H1 (cell line): ENCODE data around the gene RAPGEF5. TPM values are rescaled to one million over a fixed set of nuclear protein-coding genes. Genes with fewer than 3 reads are reported as not detected.

ENCODE experiments used
- CTCF ChIA-PET: fragments of 300-600 bp; sonication (Branson Sonifier 250); formaldehyde crosslinking; loops from one replicate; lab custom pipeline; 2021; ENCODE audit not compliant: partially characterized antibody; lab: Charles Lee
- POLR2A ChIA-PET: fragments of 300-600 bp; sonication (Branson Sonifier 250); formaldehyde crosslinking; loops from one replicate; lab custom pipeline; 2021; ENCODE audit warnings: inconsistent platforms; ENCODE audit not compliant: partially characterized antibody; lab: Charles Lee
- DNase-seq, 2 experiments: peaks; one replicate each; pipeline versions ENCODE4 v3.0.0 to v3.0.0-alpha.2; 2010 to 2022; ENCODE audit warnings: low spot score in 2 of 2, low read depth in 1 of 2, mixed read lengths in 1 of 2
- FAIRE-seq: peaks from 2 replicates; lab custom pipeline; 2011; peaks lifted over from hg19 to GRCh38; lab: Jason Lieb, UNC
- H2AFZ ChIP-seq: 2 replicates; pipeline ENCODE4 v1.8.1; 2012; ENCODE audit warnings: low read length, inconsistent platforms
- H2AK5ac ChIP-seq: 2 replicates; pipeline ENCODE4 v1.6.1; 2013; ENCODE audit warnings: low read depth, low read length
- H2BK120ac ChIP-seq: replicated peaks from 2 replicates; pipeline ENCODE3; 2013; ENCODE audit warnings: low read depth, low read length, inconsistent platforms
- H2BK12ac ChIP-seq: 2 replicates; pipeline ENCODE4 v1.6.1; 2013; ENCODE audit warnings: low read depth, low read length
- H2BK15ac ChIP-seq: 2 replicates; pipeline ENCODE4 v1.6.1; 2013; ENCODE audit warnings: low read length
- H2BK20ac ChIP-seq: 2 replicates; pipeline ENCODE4 v1.6.1; 2013; ENCODE audit warnings: low read length
- H2BK5ac ChIP-seq: 2 replicates; pipeline ENCODE4 v1.6.1; 2013; ENCODE audit warnings: low read depth, low read length
- H3K14ac ChIP-seq: 2 replicates; pipeline ENCODE4 v1.6.1; 2013; ENCODE audit warnings: inconsistent platforms; ENCODE audit not compliant: insufficient read length
- H3K18ac ChIP-seq: 2 replicates; pipeline ENCODE4 v1.6.1; 2013; ENCODE audit warnings: low read length; ENCODE audit errors: extremely low read depth
- H3K23ac ChIP-seq: 2 replicates; pipeline ENCODE4 v1.6.1; 2013; ENCODE audit warnings: inconsistent platforms; ENCODE audit not compliant: insufficient read length
- H3K23me2 ChIP-seq: 2 replicates; pipeline ENCODE4 v1.6.1; 2013; ENCODE audit warnings: low read depth, low read length
- H3K27ac ChIP-seq: 2 replicates; pipeline ENCODE4 v1.6.1; 2011; ENCODE audit warnings: low read depth, low read length, inconsistent platforms
- H3K27me3 ChIP-seq, 4 experiments: replicated peaks in 1 of 4; 1 replicate in 1 of 4; 2 replicates in 3 of 4; pipeline versions ENCODE4 v1.6.1 to v1.8.1; 2011 to 2013; ENCODE audit warnings: low read length in 3 of 4, mild to moderate bottlenecking in 3 of 4, inconsistent platforms in 2 of 4, mixed read lengths in 2 of 4, moderate library complexity in 1 of 4; ENCODE audit not compliant: control insufficient read depth in 3 of 4, insufficient read depth in 3 of 4; ENCODE audit errors: extremely low read depth in 1 of 4
- H3K36me3 ChIP-seq, 4 experiments: 2 replicates each; pipeline versions ENCODE4 v1.6.1 to v1.8.1; 2011 to 2013; ENCODE audit warnings: mild to moderate bottlenecking in 4 of 4, low read length in 3 of 4, moderate library complexity in 2 of 4, control low read depth in 1 of 4, inconsistent platforms in 1 of 4; ENCODE audit not compliant: insufficient read depth in 4 of 4, control insufficient read depth in 2 of 4
- H3K4ac ChIP-seq: replicated peaks from 2 replicates; pipeline ENCODE3; 2013; ENCODE audit warnings: low read length, low read depth, mixed read lengths, inconsistent platforms; ENCODE audit not compliant: insufficient read length
- H3K4me1 ChIP-seq, 4 experiments: replicated peaks in 1 of 4; 1 replicate in 1 of 4; 2 replicates in 3 of 4; pipeline versions ENCODE4 v1.6.1 to v1.8.1; 2011 to 2013; ENCODE audit warnings: low read length in 3 of 4, inconsistent platforms in 2 of 4, mixed read lengths in 1 of 4; ENCODE audit not compliant: insufficient read depth in 4 of 4, control insufficient read depth in 3 of 4
- H3K4me2 ChIP-seq, 2 experiments: 2 replicates each; pipeline versions ENCODE4 v1.6.1 to v1.8.1; 2011 to 2013; ENCODE audit warnings: low read depth in 2 of 2, low read length in 2 of 2, control low read depth in 1 of 2, inconsistent platforms in 1 of 2, mild to moderate bottlenecking in 1 of 2; ENCODE audit not compliant: insufficient read depth in 1 of 2
- H3K4me3 ChIP-seq, 4 experiments: fragments of 200-600, 300-600 bp in 1 of 4; sonication (generic), shearing (Covaris generic), sonication (Bioruptor Twin) in 1 of 4; 2 replicates each; pipeline versions ENCODE4 v1.5.1 to v1.8.1; 2011 to 2016; ENCODE audit warnings: low read length in 4 of 4, low read depth in 3 of 4, control low read depth in 2 of 4, inconsistent platforms in 2 of 4, mild to moderate bottlenecking in 2 of 4, mixed read lengths in 1 of 4, moderate library complexity in 1 of 4; ENCODE audit not compliant: insufficient read depth in 2 of 4; ENCODE audit errors: extremely low read depth in 1 of 4
- H3K56ac ChIP-seq: replicated peaks from 2 replicates; pipeline ENCODE3; 2013; ENCODE audit warnings: low read depth, mild to moderate bottlenecking, mixed read lengths, low read length, inconsistent platforms; ENCODE audit not compliant: insufficient read length
- H3K79me1 ChIP-seq: 2 replicates; pipeline ENCODE4 v1.6.1; 2013; ENCODE audit warnings: low read depth, low read length, control low read depth
- H3K79me2 ChIP-seq, 2 experiments: 2 replicates each; pipeline versions ENCODE4 v1.6.1 to v1.8.1; 2012 to 2013; ENCODE audit warnings: low read length in 2 of 2, mild to moderate bottlenecking in 2 of 2, inconsistent platforms in 1 of 2; ENCODE audit not compliant: insufficient read depth in 2 of 2, control insufficient read depth in 1 of 2
- H3K9ac ChIP-seq, 4 experiments: replicated peaks in 1 of 4; 1 replicate in 1 of 4; 2 replicates in 3 of 4; pipeline versions ENCODE4 v1.6.1 to v1.8.1; 2011 to 2013; ENCODE audit warnings: low read depth in 3 of 4, low read length in 3 of 4, control low read depth in 2 of 4, mild to moderate bottlenecking in 2 of 4, moderate library complexity in 2 of 4, inconsistent platforms in 1 of 4; ENCODE audit errors: extremely low read depth in 1 of 4
- H3K9me3 ChIP-seq, 2 experiments: 2 replicates each; pipeline versions ENCODE4 v1.6.1 to v1.8.1; 2012 to 2013; ENCODE audit warnings: mild to moderate bottlenecking in 2 of 2, moderate library complexity in 2 of 2, control low read depth in 1 of 2, inconsistent platforms in 1 of 2, low read depth in 1 of 2, low read length in 1 of 2, mixed read lengths in 1 of 2; ENCODE audit not compliant: insufficient read depth in 2 of 2
- H4K20me1 ChIP-seq, 2 experiments: replicated peaks in 1 of 2; 2 replicates each; pipeline versions ENCODE3 to v1.8.1; 2011 to 2013; ENCODE audit warnings: inconsistent platforms in 2 of 2, low read length in 2 of 2, mild to moderate bottlenecking in 1 of 2; ENCODE audit not compliant: insufficient read depth in 2 of 2, control insufficient read depth in 1 of 2
- H4K5ac ChIP-seq: 2 replicates; pipeline ENCODE4 v1.6.1; 2013; ENCODE audit warnings: low read length, low read depth, mixed read lengths, inconsistent platforms; ENCODE audit not compliant: insufficient read length
- H4K8ac ChIP-seq: 2 replicates; pipeline ENCODE4 v1.8.0; 2013; ENCODE audit warnings: mild to moderate bottlenecking, moderate library complexity, low read length, inconsistent platforms; ENCODE audit not compliant: insufficient read depth; ENCODE audit errors: extremely low read depth
- H4K91ac ChIP-seq: replicated peaks from 2 replicates; pipeline ENCODE3; 2013; ENCODE audit warnings: low read length, mixed read lengths, inconsistent platforms; ENCODE audit not compliant: insufficient read length
- BRCA1 ChIP-seq: IDR thresholded peaks from 2 replicates; pipeline ENCODE4 v1.6.1; 2012; ENCODE audit warnings: low read depth, low read length, improper control_type of control experiment
- EZH2 ChIP-seq: fragments of 200-600 bp; sonication (generic); IDR thresholded peaks from 2 replicates; pipeline ENCODE4 v1.7.1; 2012; ENCODE audit warnings: low read depth, mild to moderate bottlenecking, moderate library complexity, low read length, inconsistent platforms; ENCODE audit not compliant: severe bottlenecking
- HDAC6 ChIP-seq: IDR thresholded peaks from one replicate; pipeline ENCODE4 v1.7.1; 2012; ENCODE audit warnings: low read depth, mild to moderate bottlenecking, inconsistent platforms, low read length, moderate library complexity
- KDM4A ChIP-seq: IDR thresholded peaks from one replicate; pipeline ENCODE4 v1.7.1; 2012; ENCODE audit warnings: low read depth, mild to moderate bottlenecking, moderate library complexity, low read length, inconsistent platforms; ENCODE audit not compliant: severe bottlenecking
- NANOG ChIP-seq: IDR thresholded peaks from 2 replicates; pipeline ENCODE4 v1.6.1; 2011; ENCODE audit warnings: low read length, low read depth, mild to moderate bottlenecking, inconsistent platforms; ENCODE audit not compliant: insufficient read depth, poor library complexity, severe bottlenecking
- POLR2A ChIP-seq, 2 experiments: IDR thresholded peaks; 1 replicate in 1 of 2; 2 replicates in 1 of 2; pipeline ENCODE4 v1.6.1; 2011; ENCODE audit warnings: low read depth in 2 of 2, low read length in 2 of 2, mild to moderate bottlenecking in 2 of 2; ENCODE audit errors: control extremely low read depth in 1 of 2
- SIN3A ChIP-seq, 2 experiments: IDR thresholded peaks in 1 of 2; conservative IDR thresholded peaks in 1 of 2; 2 replicates each; pipeline ENCODE4 v1.6.1; 2011 to 2012; ENCODE audit warnings: low read length in 2 of 2, improper control_type of control experiment in 1 of 2, low read depth in 1 of 2, mild to moderate bottlenecking in 1 of 2
- TEAD4 ChIP-seq: IDR thresholded peaks from 2 replicates; pipeline ENCODE4 v1.6.1; 2012; ENCODE audit warnings: low read depth, low read length, inconsistent platforms, mixed read lengths
- ZNF274 ChIP-seq: IDR thresholded peaks from 2 replicates; pipeline ENCODE4 v1.7.0; 2012; ENCODE audit warnings: low read length, borderline replicate concordance; ENCODE audit errors: extremely low read depth
- WGBS, 2 experiments: shearing (Covaris generic) in 1 of 2; methylation state at CpG; one replicate each; pipeline versions ENCODE4 v1.1.6 to v1.1.7; 2013 to 2015; ENCODE audit warnings: low lambda C conversion rate in 2 of 2, mixed read lengths in 2 of 2, inconsistent platforms in 1 of 2, low coverage in 1 of 2, missing lambda C conversion rate in 1 of 2; ENCODE audit not compliant: insufficient replicate concordance in 2 of 2, insufficient coverage in 1 of 2, insufficient read length in 1 of 2; ENCODE audit errors: extremely low coverage in 1 of 2, missing lambda C conversion rate in 1 of 2; 5-methylcytosine and 5-hydroxymethylcytosine counted together
- polyA plus RNA-seq, 7 experiments: library from polyadenylated mRNA; depleted of rRNA in 3 of 7; stranded (reverse) in 5 of 7; unstranded in 2 of 7; fragments of >200 nt in 5 of 7; fragments of 200-250 nt in 2 of 7; gene quantifications; 1 replicate in 5 of 7; 2 replicates in 1 of 7; 4 replicates in 1 of 7; pipeline versions ENCODE4 v1.2.1 to v1.2.3, GENCODE V29; 2011 to 2013; ENCODE audit warnings: missing spikeins in 2 of 7, mixed read lengths in 2 of 7
- total RNA-seq: library from RNA; stranded (reverse); fragmentation: NEBNext Ultra II Directional; extraction: Animal tissue kit (Norgen Biotek cat#: 25700); gene quantifications from 2 replicates; pipeline ENCODE4 v1.2.1, GENCODE V29; 2021

RAPGEF5 gene
- total and polyA plus RNA-seq, 2 of the 8 experiments (the other 6 are each of a cell fraction or from before 2014, with no cell fraction given) = 4.4 to 22.9 TPM

DNA sequence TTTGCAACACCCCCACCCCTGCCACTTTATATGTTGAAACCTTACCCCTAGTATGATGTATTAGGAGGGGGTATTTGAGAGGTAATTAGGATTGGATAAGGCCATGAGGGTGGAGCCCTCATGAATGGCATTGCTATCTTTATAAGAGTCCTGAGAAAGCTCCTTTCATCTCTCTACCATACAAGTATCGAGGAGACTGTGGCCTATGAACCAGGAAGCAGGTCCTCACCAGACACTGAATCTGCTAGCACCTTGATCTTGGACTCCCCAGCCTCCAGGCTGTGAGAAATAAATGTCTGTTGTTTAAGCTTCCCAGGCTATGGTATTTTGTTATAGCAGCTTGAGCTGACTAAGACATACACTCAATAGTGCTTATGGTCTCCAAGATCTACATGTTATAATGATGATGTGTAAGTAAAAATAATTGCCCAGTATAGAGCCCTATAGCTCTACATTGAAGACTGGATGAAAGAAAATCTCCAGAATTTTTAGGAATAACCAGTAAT, 188.8 kb downstream of the RAPGEF5 start:
- no peaks in the 10 kb centered on the region for H3K4me1 ChIP-seq
- H3K18ac ChIP-seq = no peak overlapping the region
- no peak overlapping the region for H3K4ac ChIP-seq
- no peak overlapping the region for H3K4me2 ChIP-seq
- no peak overlapping the region for H4K91ac ChIP-seq
- H3K23me2 ChIP-seq = no peaks in the 10 kb centered on the region
- no peak overlapping the region for H2BK15ac ChIP-seq
- WGBS, 2 experiments = 100% methylated on average over 1 of the region's 1 CpG; no CpG with 5 or more reads in 1 of the 2 experiments
- H3K27ac ChIP-seq = no peak overlapping the region
- TF ChIP-seq TEAD4 (no peak), HDAC6 (no peak), ZNF274 (no peak), EZH2 (no peak), SIN3A (conservative IDR thresholded peaks at IDR 0.05 in 1 of 2, IDR thresholded peaks at IDR 0.05 in 1 of 2; ENCODE audit: low read depth in 1 of 2, low read length in 2 of 2) (no peak), POLR2A (IDR thresholded peaks at IDR 0.05; ENCODE audit: control extremely low read depth in 1 of 2, low read depth in 2 of 2, low read length in 2 of 2) (no peak), BRCA1 (no peak), NANOG (no peak), KDM4A (no peak)
- TF ChIP-seq, all 59 proteins: peak for 0
- ChIA-PET CTCF (interaction anchor here (2.0 kb wide), 1 partner anchor 10 kb away, joined by 5 read pairs; no protein-coding TSS in a partner anchor), POLR2A (no interaction called here)
- no peak for DNase-seq
- Histone ChIP-seq H2BK120ac (no peak overlapping the region), H3K79me2 (no peaks in the 10 kb centered on the region), H3K9me3 (no peaks in the 10 kb centered on the region), H2BK20ac (no peak overlapping the region), H2BK5ac (no peak overlapping the region), H2AFZ (no peak overlapping the region), H3K27me3 (no peaks in the 10 kb centered on the region), H4K20me1 (no peaks in the 10 kb centered on the region), H4K8ac (no peak overlapping the region), H3K9ac (no peak overlapping the region), H3K14ac (no peak overlapping the region), H3K4me3 (no peak overlapping the region), H2AK5ac (no peak overlapping the region), H2BK12ac (no peak overlapping the region), H3K79me1 (no peaks in the 10 kb centered on the region), H4K5ac (no peak overlapping the region), H3K36me3 (no peaks in the 10 kb centered on the region), H3K23ac (no peak overlapping the region), H3K56ac (no peak overlapping the region)
- FAIRE-seq = no peak
